GM03348 (cell line): ENCODE measurements around the gene OTUB1.
"Not testable (repeated sequence)": the region's sequence is repeated elsewhere in the genome, so short reads cannot be mapped to it uniquely, and the experiment has no call there.

Experiments
- DNase-seq: peaks from one replicate; pipeline ENCODE4 v3.0.0; 2012; ENCODE audit warnings: low spot score

The OTUB1 gene

GRCh38 chr11:64047373-64047772, 61.1 kb downstream of the OTUB1 start:
- DNase-seq = not testable (repeated sequence)
